HEK293 (cell line): ENCODE measurements around the gene DSP.

Experiments
- CTCF ChIA-PET: fragments of 350-600 bp; formaldehyde crosslinking; extraction: SDS; loops from one replicate; lab custom pipeline; 2021; ENCODE audit warnings: antibody characterized with exemption; lab: Yijun Ruan, JAX
- POLR2A ChIA-PET: fragments of 300-600 bp; formaldehyde crosslinking; extraction: SDS; loops from one replicate; lab custom pipeline; 2020; ENCODE audit warnings: antibody characterized with exemption, inconsistent platforms; lab: Yijun Ruan, JAX
- H3K27ac ChIP-seq: fragments of 200-500 bp; sonication (Bioruptor generic); 2 replicates; pipeline ENCODE4 v1.5.1; 2014; ENCODE audit warnings: low read depth, low read length, control low read depth, inconsistent platforms; ENCODE audit errors: extremely low read depth
- H3K36me3 ChIP-seq, 2 experiments: fragments of 200-500 bp in 1 of 2; sonication (Bioruptor generic) in 1 of 2; 1 replicate in 1 of 2; 2 replicates in 1 of 2; pipeline ENCODE4 v1.5.1; 2014 to 2017; ENCODE audit warnings: inconsistent platforms in 2 of 2, low read length in 2 of 2; ENCODE audit not compliant: control insufficient read depth in 2 of 2, insufficient read depth in 1 of 2
- H3K4me1 ChIP-seq: fragments of 200-500 bp; sonication (Bioruptor generic); 2 replicates; pipeline ENCODE4 v1.5.1; 2014; ENCODE audit warnings: mild to moderate bottlenecking, low read length, inconsistent platforms; ENCODE audit not compliant: control insufficient read depth, insufficient read depth
- H3K4me3 ChIP-seq: 2 replicates; pipeline ENCODE4 v1.5.1; 2011; ENCODE audit warnings: low read depth, mild to moderate bottlenecking, control low read depth, low read length, moderate library complexity
- H3K9me3 ChIP-seq: fragments of 200-500 bp; sonication (Bioruptor generic); 2 replicates; pipeline ENCODE4 v1.5.1; 2014; ENCODE audit warnings: low read depth, low read length, inconsistent platforms; ENCODE audit not compliant: control insufficient read depth, insufficient read depth
- CTCF ChIP-seq: fragments of 450-650 bp; formaldehyde crosslinking; IDR thresholded peaks from 2 replicates; pipeline ENCODE4 v1.5.1; 2016; ENCODE audit warnings: missing biosample characterization, missing genetic modification characterization
- MYNN ChIP-seq: fragments of 450-650 bp; formaldehyde crosslinking; IDR thresholded peaks from 2 replicates; pipeline ENCODE4 v1.5.1; 2016; ENCODE audit warnings: missing biosample characterization, missing genetic modification characterization, borderline replicate concordance
- OVOL3 ChIP-seq: fragments of 450-650 bp; formaldehyde crosslinking; IDR thresholded peaks from 2 replicates; pipeline ENCODE4 v1.5.1; 2016; ENCODE audit warnings: missing biosample characterization, missing genetic modification characterization
- REPIN1 ChIP-seq: fragments of 450-650 bp; formaldehyde crosslinking; IDR thresholded peaks from 2 replicates; pipeline ENCODE4 v1.5.1; 2017; ENCODE audit warnings: missing biosample characterization, missing genetic modification characterization, low read depth
- SP7 ChIP-seq: fragments of 450-650 bp; formaldehyde crosslinking; IDR thresholded peaks from 2 replicates; pipeline ENCODE4 v1.5.1; 2016; ENCODE audit warnings: missing biosample characterization, missing genetic modification characterization
- TRIM28 ChIP-seq: IDR thresholded peaks from 2 replicates; pipeline ENCODE4 v1.6.1; 2011; ENCODE audit warnings: low read length, control low read depth, borderline replicate concordance
- ZBTB6 ChIP-seq: fragments of 450-650 bp; formaldehyde crosslinking; IDR thresholded peaks from 2 replicates; pipeline ENCODE4 v1.5.1; 2017; ENCODE audit warnings: missing biosample characterization, missing genetic modification characterization
- ZNF10 ChIP-seq: fragments of 450-650 bp; formaldehyde crosslinking; IDR thresholded peaks from 2 replicates; pipeline ENCODE4 v1.5.1; 2017; ENCODE audit warnings: missing biosample characterization, missing genetic modification characterization
- ZNF114 ChIP-seq: fragments of 450-650 bp; formaldehyde crosslinking; IDR thresholded peaks from 2 replicates; pipeline ENCODE4 v1.5.0; 2017; ENCODE audit warnings: missing biosample characterization, missing genetic modification characterization
- ZNF121 ChIP-seq: fragments of 450-650 bp; formaldehyde crosslinking; IDR thresholded peaks from 2 replicates; pipeline ENCODE4 v1.5.1; 2016; ENCODE audit warnings: missing biosample characterization, missing genetic modification characterization
- ZNF214 ChIP-seq: fragments of 450-650 bp; formaldehyde crosslinking; IDR thresholded peaks from 2 replicates; pipeline ENCODE4 v1.5.1; 2017; ENCODE audit warnings: missing biosample characterization, mild to moderate bottlenecking, missing genetic modification characterization, borderline replicate concordance
- ZNF23 ChIP-seq: fragments of 450-650 bp; formaldehyde crosslinking; IDR thresholded peaks from 2 replicates; pipeline ENCODE4 v1.5.1; 2016; ENCODE audit warnings: missing biosample characterization, missing genetic modification characterization, borderline replicate concordance
- ZNF266 ChIP-seq: fragments of 450-650 bp; formaldehyde crosslinking; IDR thresholded peaks from 2 replicates; pipeline ENCODE4 v1.5.1; 2016; ENCODE audit warnings: missing biosample characterization, missing genetic modification characterization, low read depth
- ZNF391 ChIP-seq: fragments of 450-650 bp; formaldehyde crosslinking; IDR thresholded peaks from 2 replicates; pipeline ENCODE4 v1.5.1; 2016; ENCODE audit warnings: low read depth, missing biosample characterization, missing genetic modification characterization, borderline replicate concordance
- ZNF433 ChIP-seq: fragments of 450-650 bp; formaldehyde crosslinking; IDR thresholded peaks from 2 replicates; pipeline ENCODE4 v1.5.1; 2016; ENCODE audit warnings: missing biosample characterization, missing genetic modification characterization, low read depth
- ZNF555 ChIP-seq: fragments of 450-650 bp; formaldehyde crosslinking; conservative IDR thresholded peaks from 2 replicates; pipeline ENCODE4 v1.5.1; 2017; ENCODE audit warnings: missing biosample characterization, mild to moderate bottlenecking, missing genetic modification characterization, inconsistent platforms
- ZNF610 ChIP-seq: fragments of 450-650 bp; formaldehyde crosslinking; IDR thresholded peaks from 2 replicates; pipeline ENCODE4 v1.5.1; 2016; ENCODE audit warnings: missing biosample characterization, missing genetic modification characterization, borderline replicate concordance
- ZNF658 ChIP-seq: fragments of 450-650 bp; formaldehyde crosslinking; IDR thresholded peaks from 2 replicates; pipeline ENCODE4; 2016; ENCODE audit warnings: missing biosample characterization, missing genetic modification characterization
- ZNF704 ChIP-seq: fragments of 450-650 bp; formaldehyde crosslinking; IDR thresholded peaks from 2 replicates; pipeline ENCODE4 v1.5.1; 2016; ENCODE audit warnings: missing biosample characterization, missing genetic modification characterization
- ZNF777 ChIP-seq: fragments of 450-650 bp; formaldehyde crosslinking; IDR thresholded peaks from 2 replicates; pipeline ENCODE4 v1.5.1; 2017; ENCODE audit warnings: missing biosample characterization, missing genetic modification characterization, borderline replicate concordance
- ZNF792 ChIP-seq: fragments of 450-650 bp; formaldehyde crosslinking; IDR thresholded peaks from 2 replicates; pipeline ENCODE4 v1.5.1; 2016; ENCODE audit warnings: missing biosample characterization, missing genetic modification characterization
- ZNF837 ChIP-seq: fragments of 450-650 bp; formaldehyde crosslinking; IDR thresholded peaks from 2 replicates; pipeline ENCODE4 v1.5.1; 2016; ENCODE audit warnings: missing biosample characterization, missing genetic modification characterization
- ZSCAN18 ChIP-seq: fragments of 450-650 bp; formaldehyde crosslinking; IDR thresholded peaks from 2 replicates; pipeline ENCODE4 v1.5.1; 2016; ENCODE audit warnings: missing biosample characterization, missing genetic modification characterization
- ZSCAN30 ChIP-seq: fragments of 450-650 bp; IDR thresholded peaks from 2 replicates; pipeline ENCODE4 v1.5.1; 2018; ENCODE audit warnings: missing biosample characterization, mild to moderate bottlenecking, missing genetic modification characterization, moderate library complexity

DSP gene

GRCh38 chr6:7566617-7567173, 25.2 kb downstream of the DSP start:
- H3K36me3 ChIP-seq: peaks cover 73 to 95% of the 10 kb centered on the region in 2 experiments
- POLR2A ChIA-PET: interaction anchor here (1.3 kb wide), 1 partner anchor 177 kb away, joined by 4 read pairs; the partner anchor contains the start of genes CAGE1 and RIOK1

GRCh38 chr6:7568021-7568420, 26.6 kb downstream of the DSP start:
- Histone ChIP-seq H3K9me3 (no peaks in the 10 kb centered on the region), H3K27ac (no peak overlapping the region), H3K4me1 (no peaks in the 10 kb centered on the region), H3K36me3 (peaks cover 82 to 98% of the 10 kb centered on the region in 2 experiments), H3K4me3 (no peak overlapping the region)
- POLR2A ChIA-PET: no interaction called here
- TF ChIP-seq OVOL3 (tag by site-specific recombination) (no peak), ZNF10 (tag by site-specific recombination) (no peak), ZNF777 (no peak), ZNF658 (tag by site-specific recombination) (no peak), ZBTB6 (tag by site-specific recombination) (no peak), ZSCAN30 (no peak), ZNF704 (tag by site-specific recombination) (no peak), TRIM28 (no peak)
- CTCF ChIA-PET: interaction anchor here (0.5 to 1.5 kb wide), 4 partner anchors 14 to 293 kb away, joined by 3 to 7 read pairs (median 4); no protein-coding TSS in a partner anchor

More at GRCh38 chr6:7566617-7567173, 25.2 kb downstream of the DSP start:
- Histone ChIP-seq H3K4me1 (no peaks in the 10 kb centered on the region), H3K9me3 (no peaks in the 10 kb centered on the region), H3K27ac (no peak overlapping the region), H3K4me3 (no peak overlapping the region)
- CTCF ChIA-PET: interaction anchor here (0.5 to 1.4 kb wide), 6 partner anchors 63 to 299 kb away, joined by 3 to 9 read pairs (median 3); no protein-coding TSS in a partner anchor
- TF ChIP-seq ZNF555 (no peak), ZNF266 (tag by site-specific recombination) (no peak), ZSCAN18 (tag by site-specific recombination) (no peak), ZNF433 (tag by site-specific recombination) (no peak), MYNN (tag by site-specific recombination) (no peak), ZNF23 (no peak), ZNF837 (tag by site-specific recombination) (no peak), REPIN1 (no peak), ZNF114 (tag by site-specific recombination) (no peak), ZNF391 (tag by site-specific recombination) (no peak), OVOL3 (tag by site-specific recombination) (no peak), ZBTB6 (tag by site-specific recombination) (no peak), ZNF121 (tag by site-specific recombination) (no peak), ZNF792 (tag by site-specific recombination) (no peak), ZNF214 (tag by site-specific recombination) (no peak), SP7 (tag by site-specific recombination) (no peak), CTCF (no peak), ZNF610 (no peak)
